ENCODE data around the gene CLCF1. TPM values are rescaled to one million over a fixed set of nuclear protein-coding genes. Genes with fewer than 3 reads are reported as not detected.
A peak's percentile ranks its signal among the peaks of the same experiment; 100 is the strongest.

Gene CLCF1
- total RNA-seq, 2 experiments from 2014 or later = 0.10 to 0.17 TPM

- peaks cover 1% of the 10 kb centered on the region for H3K27me3 Mint-ChIP-seq
- H3K27ac Mint-ChIP-seq = peak within 1 kb of the TSS; percentile 87
- H3K4me1 Mint-ChIP-seq = peaks cover 67% of the 10 kb centered on the region
- no peak for DNase-seq
- ChIA-PET CTCF (interaction anchor here (0.6 to 4.0 kb wide), 3 partner anchors 12 to 40 kb away, joined by 3 to 27 read pairs (median 3); partner anchors contain the start of genes PPP1CA and TBC1D10C), POLR2A (no interaction called here)
- no peaks in the 10 kb centered on the region for H3K9me3 Mint-ChIP-seq
- H3K4me3 Mint-ChIP-seq = peak within 1 kb of the TSS; percentile 45
- H3K36me3 Mint-ChIP-seq (ENCODE audit: low read depth) = peaks cover 9% of the 10 kb centered on the region
These were observed 42.3 kb upstream of the CLCF1 start, which contains the start of gene CARNS1 for GRCh38 chr11:67415501-67416304. Gene CARNS1 (plus strand): TSS chr11:67415678. CDS start chr11:67416200, 522 bp downstream.

GRCh38 chr11:67413266-67413849 lies 40.0 kb upstream of the CLCF1 start:
- Mint-ChIP-seq H3K9me3 (no peaks in the 10 kb centered on the region), H3K4me3 (no peak overlapping the region), H3K4me1 (peaks cover 73% of the 10 kb centered on the region), H3K27ac (peak overlapping the region; percentile 12), H3K27me3 (peaks cover 1% of the 10 kb centered on the region), H3K36me3 (ENCODE audit: low read depth) (peaks cover 27% of the 10 kb centered on the region)
- POLR2A ChIA-PET = no interaction called here
- no peak for DNase-seq
- CTCF ChIA-PET = interaction anchor here (0.8 to 4.0 kb wide), 8 partner anchors 10 to 62 kb away, joined by 3 to 27 read pairs (median 6); partner anchors contain the start of genes PPP1CA and TBC1D10C

GRCh38 chr11:67412495-67413179 lies 39.2 kb upstream of the CLCF1 start:
- POLR2A ChIA-PET = no interaction called here
- H3K4me3 Mint-ChIP-seq = no peak overlapping the region
- peaks cover 74% of the 10 kb centered on the region for H3K4me1 Mint-ChIP-seq
- peak overlapping the region; percentile 76 for H3K27ac Mint-ChIP-seq
- peaks cover 34% of the 10 kb centered on the region for H3K36me3 Mint-ChIP-seq (ENCODE audit: low read depth)
- peaks cover 1% of the 10 kb centered on the region for H3K27me3 Mint-ChIP-seq
- CTCF ChIA-PET = interaction anchor here (0.8 to 4.0 kb wide), 5 partner anchors 9 to 61 kb away, joined by 3 to 27 read pairs (median 5); partner anchors contain the start of genes PPP1CA and TBC1D10C
- no peak for DNase-seq
- H3K9me3 Mint-ChIP-seq = no peaks in the 10 kb centered on the region

GRCh38 chr11:67411785-67412152 lies 38.4 kb upstream of the CLCF1 start:
- DNase-seq = no peak
- Mint-ChIP-seq H3K9me3 (no peaks in the 10 kb centered on the region), H3K36me3 (ENCODE audit: low read depth) (peaks cover 40% of the 10 kb centered on the region), H3K4me1 (peaks cover 78% of the 10 kb centered on the region), H3K27ac (peak overlapping the region; percentile 6), H3K27me3 (peaks cover 1% of the 10 kb centered on the region), H3K4me3 (no peak overlapping the region)
- CTCF ChIA-PET = interaction anchor here (0.6 to 4.0 kb wide), 6 partner anchors 8 to 69 kb away, joined by 3 to 27 read pairs (median 4); partner anchors contain the start of genes PPP1CA and TBC1D10C
- POLR2A ChIA-PET = interaction anchor here (1.2 kb wide), 1 partner anchor 8 kb away, joined by 5 read pairs; no protein-coding TSS in a partner anchor

- Mint-ChIP-seq H3K9me3 (no peaks in the 10 kb centered on the region), H3K27ac (peak overlapping the region; percentile 94), H3K4me1 (peaks cover 78% of the 10 kb centered on the region), H3K36me3 (ENCODE audit: low read depth) (peaks cover 45% of the 10 kb centered on the region), H3K4me3 (peak overlapping the region; percentile 79), H3K27me3 (peaks cover 1% of the 10 kb centered on the region)
- DNase-seq = no peak
- ChIA-PET CTCF (interaction anchor here (0.6 to 0.9 kb wide), 4 partner anchors 12 to 68 kb away, joined by 3 to 4 read pairs (median 3); no protein-coding TSS in a partner anchor), POLR2A (interaction anchor here (1.2 kb wide), 1 partner anchor 9 kb away, joined by 5 read pairs; no protein-coding TSS in a partner anchor)
These were observed 37.8 kb upstream of the CLCF1 start for GRCh38 chr11:67410984-67411784.

GRCh38 chr11:67410369-67410831 lies 37.0 kb upstream of the CLCF1 start:
- peak overlapping the region; percentile 94 for H3K27ac Mint-ChIP-seq
- POLR2A ChIA-PET = interaction anchor here (1.2 kb wide), 1 partner anchor 10 kb away, joined by 5 read pairs; no protein-coding TSS in a partner anchor
- CTCF ChIA-PET = no interaction called here
- H3K36me3 Mint-ChIP-seq (ENCODE audit: low read depth) = peaks cover 52% of the 10 kb centered on the region
- H3K27me3 Mint-ChIP-seq = peaks cover 1% of the 10 kb centered on the region
- H3K9me3 Mint-ChIP-seq = no peaks in the 10 kb centered on the region
- H3K4me3 Mint-ChIP-seq = peak overlapping the region; percentile 79
- peaks cover 80% of the 10 kb centered on the region for H3K4me1 Mint-ChIP-seq
- DNase-seq = no peak

GRCh38 chr11:67409781-67410368 lies 36.5 kb upstream of the CLCF1 start:
- peak overlapping the region; percentile 79 for H3K4me3 Mint-ChIP-seq
- peak overlapping the region; percentile 94 for H3K27ac Mint-ChIP-seq
- ChIA-PET POLR2A (interaction anchor here (0.6 to 0.9 kb wide), 2 partner anchors 10 to 145 kb away, joined by 3 to 4 read pairs; no protein-coding TSS in a partner anchor), CTCF (interaction anchor here (1.2 to 1.9 kb wide), 3 partner anchors 8 to 95 kb away, joined by 3 to 9 read pairs (median 4); partner anchors contain the start of gene PITPNM1)
- DNase-seq = no peak
- no peaks in the 10 kb centered on the region for H3K9me3 Mint-ChIP-seq
- H3K27me3 Mint-ChIP-seq = no peaks in the 10 kb centered on the region
- peaks cover 81% of the 10 kb centered on the region for H3K4me1 Mint-ChIP-seq
- H3K36me3 Mint-ChIP-seq (ENCODE audit: low read depth) = peaks cover 57% of the 10 kb centered on the region

- peak; percentile 89 for DNase-seq
- ChIA-PET CTCF (interaction anchor here (1.0 to 1.9 kb wide), 8 partner anchors 9 to 137 kb away, joined by 3 to 9 read pairs (median 4); partner anchors contain the start of genes PITPNM1, RAD9A and TMEM134), POLR2A (interaction anchor here (0.6 to 2.8 kb wide), 4 partner anchors 11 to 144 kb away, joined by 3 to 18 read pairs (median 4); partner anchors contain the start of gene PTPRCAP)
- H3K9me3 Mint-ChIP-seq = no peaks in the 10 kb centered on the region
- no peaks in the 10 kb centered on the region for H3K27me3 Mint-ChIP-seq
- H3K4me3 Mint-ChIP-seq = peak overlapping the region; percentile 95
- H3K27ac Mint-ChIP-seq = peak overlapping the region; percentile 94
- peaks cover 81% of the 10 kb centered on the region for H3K4me1 Mint-ChIP-seq
- H3K36me3 Mint-ChIP-seq (ENCODE audit: low read depth) = peaks cover 63% of the 10 kb centered on the region
These were observed 35.9 kb upstream of the CLCF1 start for GRCh38 chr11:67409261-67409666.

GRCh38 chr11:67408437-67409200 lies 35.2 kb upstream of the CLCF1 start:
- DNase-seq = no peak
- Mint-ChIP-seq H3K27ac (peak overlapping the region; percentile 92), H3K9me3 (no peaks in the 10 kb centered on the region), H3K4me1 (peaks cover 81% of the 10 kb centered on the region), H3K4me3 (peak overlapping the region; percentile 95), H3K36me3 (ENCODE audit: low read depth) (peaks cover 67% of the 10 kb centered on the region), H3K27me3 (no peaks in the 10 kb centered on the region)
- ChIA-PET CTCF (interaction anchor here (1.0 to 1.9 kb wide), 8 partner anchors 9 to 137 kb away, joined by 3 to 9 read pairs (median 4); partner anchors contain the start of genes PITPNM1, RAD9A and TMEM134), POLR2A (interaction anchor here (0.9 to 2.8 kb wide), 4 partner anchors 11 to 31 kb away, joined by 3 to 18 read pairs (median 4); partner anchors contain the start of gene PTPRCAP)

- Mint-ChIP-seq H3K36me3 (ENCODE audit: low read depth) (peaks cover 69% of the 10 kb centered on the region), H3K27ac (peak overlapping the region; percentile 92), H3K27me3 (no peaks in the 10 kb centered on the region), H3K4me1 (peaks cover 81% of the 10 kb centered on the region), H3K4me3 (peak overlapping the region; percentile 95), H3K9me3 (no peaks in the 10 kb centered on the region)
- no peak for DNase-seq
- ChIA-PET POLR2A (interaction anchor here (0.9 to 2.8 kb wide), 2 partner anchors 29 to 31 kb away, joined by 3 to 18 read pairs; partner anchors contain the start of gene PTPRCAP), CTCF (interaction anchor here (1.0 to 1.9 kb wide), 6 partner anchors 10 to 104 kb away, joined by 3 to 9 read pairs (median 4); partner anchors contain the start of genes PTPRCAP, RAD9A, SSH3 and TMEM134)
These were observed 34.3 kb upstream of the CLCF1 start for GRCh38 chr11:67407688-67408163.
